Gastroesophageal sphincter (tissue), 3 donors: ENCODE results near the gene KCNF1.

Experiments used
- CTCF ChIP-seq, 4 experiments: fragments of 200-600 bp in 2 of 4; fragments of 450-650 bp in 2 of 4; sonication (generic) in 1 of 4; IDR thresholded peaks; one replicate each; pipeline ENCODE4 v1.5.1; 2017 to 2019; ENCODE audit warnings: antibody characterized with exemption in 4 of 4, mild to moderate bottlenecking in 2 of 4, moderate library complexity in 2 of 4
- EP300 ChIP-seq: sonication (generic); formaldehyde crosslinking; IDR thresholded peaks from one replicate; pipeline ENCODE4 v1.6.1; 2017; ENCODE audit warnings: antibody characterized with exemption, mild to moderate bottlenecking
- POLR2A ChIP-seq, 2 donors: fragments of 450-650 bp; IDR thresholded peaks; one replicate each; pipeline ENCODE4 v1.6.1; 2017; ENCODE audit warnings: antibody characterized with exemption in 2 of 2, mild to moderate bottlenecking in 2 of 2, moderate library complexity in 1 of 2
- POLR2AphosphoS5 ChIP-seq: sonication (generic); formaldehyde crosslinking; IDR thresholded peaks from one replicate; pipeline ENCODE4 v1.6.1; 2017; ENCODE audit warnings: antibody characterized with exemption

DNA sequence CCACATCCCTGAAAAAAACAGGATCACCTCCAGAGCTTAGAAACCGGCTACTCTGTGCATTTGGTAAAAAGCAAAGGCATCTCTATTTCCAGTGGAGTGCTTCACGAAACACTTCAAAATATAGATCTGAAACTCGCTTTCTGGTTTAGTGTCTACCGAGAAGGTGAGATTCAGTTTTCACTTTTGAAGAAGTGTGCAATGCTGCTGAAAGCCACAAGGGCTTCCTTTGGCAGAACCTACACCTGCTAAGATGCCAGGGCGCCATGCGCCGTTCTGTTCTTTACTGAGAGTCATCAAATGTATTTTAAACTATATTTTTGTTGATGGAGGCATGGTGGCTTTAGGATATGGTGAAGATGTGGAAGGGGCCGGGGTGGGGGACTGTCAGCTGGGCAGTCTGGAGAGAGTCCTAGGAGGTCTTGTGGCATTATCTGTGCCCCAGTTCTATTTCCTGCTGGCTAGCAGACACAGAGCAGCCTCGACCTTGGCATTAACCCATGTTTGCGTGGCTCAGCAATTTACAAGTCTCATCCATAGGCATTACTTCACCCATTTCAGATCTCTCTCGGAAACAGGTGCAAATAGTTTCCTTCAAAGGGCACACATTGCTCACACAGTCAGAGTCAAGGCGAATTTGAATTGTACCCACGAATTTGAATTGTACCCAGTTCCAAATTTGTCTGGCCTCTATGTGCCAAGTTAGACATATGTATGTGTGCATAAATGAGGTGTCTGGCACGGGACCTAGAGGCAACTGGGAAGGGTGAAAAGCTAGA, 46.7 kb upstream of the KCNF1 start:
- no peak for TF ChIP-seq POLR2AphosphoS5
- TF ChIP-seq CTCF (IDR thresholded peaks at IDR 0.05): no peak
- no peak for TF ChIP-seq EP300
- TF ChIP-seq POLR2A (IDR thresholded peaks at IDR 0.05): no peak
